ENCODE measurements around the gene MRC1. TPM values are rescaled to one million over a fixed set of nuclear protein-coding genes. Genes with fewer than 3 reads are reported as not detected.

The MRC1 gene
- total and polyA plus RNA-seq, 9 donors, result 10.3 to 18.6 (median 13.4) TPM

DNA sequence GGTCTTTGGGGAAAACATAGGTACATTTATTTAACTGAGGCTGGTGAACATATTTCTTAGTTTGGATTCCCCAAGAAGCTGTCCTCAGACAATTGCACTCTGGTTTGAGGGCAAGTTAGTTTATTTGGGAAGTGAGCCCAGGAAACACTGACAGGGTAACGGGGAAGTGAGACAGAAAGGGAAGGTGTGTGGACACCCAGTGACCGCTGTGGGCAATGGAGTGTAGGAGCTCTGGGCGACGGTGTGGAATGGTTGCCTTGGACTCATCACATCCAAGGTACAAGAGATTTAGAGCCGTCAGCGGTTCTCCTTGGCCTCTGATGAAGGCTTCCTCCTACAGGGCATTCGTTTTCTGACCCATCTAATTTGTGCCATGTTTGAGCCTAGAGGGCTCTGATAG lies 7.1 kb downstream of the MRC1 start:
- Histone ChIP-seq H3K36me3 (ENCODE audit: control insufficient read depth, insufficient read depth, low read length) (no peaks in the 10 kb centered on the region), H3K9me3 (replicated peaks; ENCODE audit: control insufficient read depth, low read depth, low read length) (no peaks in the 10 kb centered on the region), H3K4me1 (ENCODE audit: control insufficient read depth, insufficient read depth, low read length) (no peaks in the 10 kb centered on the region), H3K27ac (ENCODE audit: low read length) (no peak overlapping the region), H3K27me3 (ENCODE audit: control insufficient read depth, insufficient read depth, low read length) (peaks cover 2% of the 10 kb centered on the region), H3K4me3 (ENCODE audit: low read length) (no peak overlapping the region)
- 82% methylated on average over 7 of the region's 7 CpGs for WGBS (ENCODE audit: insufficient coverage)
- peak; percentile 24 for DNase-seq

DNA sequence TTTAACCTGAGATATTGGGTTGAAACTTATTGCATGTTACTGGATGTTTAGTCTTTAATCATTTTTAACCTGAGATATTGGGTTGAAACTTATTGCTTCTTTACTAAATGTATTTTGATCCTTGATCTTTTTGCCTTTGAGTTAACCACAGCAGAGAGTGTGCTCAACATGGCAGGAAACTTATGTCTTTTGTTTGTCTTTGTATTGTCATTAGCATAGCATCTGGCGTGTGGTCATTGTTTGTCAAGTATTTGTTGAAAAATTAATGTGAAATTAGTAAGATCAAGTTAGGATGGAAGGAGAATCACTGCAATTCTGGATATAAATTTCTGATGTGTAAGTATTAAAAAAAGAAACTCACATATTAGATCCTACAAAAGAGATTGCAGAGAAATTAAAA lies 8.2 kb downstream of the MRC1 start:
- no peak overlapping the region for H3K4me3 ChIP-seq (ENCODE audit: low read length)
- H3K9me3 ChIP-seq (replicated peaks; ENCODE audit: control insufficient read depth, low read depth, low read length), result no peaks in the 10 kb centered on the region
- no peak overlapping the region for H3K27ac ChIP-seq (ENCODE audit: low read length)
- DNase-seq, result no peak
- H3K27me3 ChIP-seq (ENCODE audit: control insufficient read depth, insufficient read depth, low read length), result peaks cover 2% of the 10 kb centered on the region
- no peaks in the 10 kb centered on the region for H3K36me3 ChIP-seq (ENCODE audit: control insufficient read depth, insufficient read depth, low read length)
- no peaks in the 10 kb centered on the region for H3K4me1 ChIP-seq (ENCODE audit: control insufficient read depth, insufficient read depth, low read length)
- WGBS (ENCODE audit: insufficient coverage), result no CpG with 5 or more reads among the region's 1 CpG

DNA sequence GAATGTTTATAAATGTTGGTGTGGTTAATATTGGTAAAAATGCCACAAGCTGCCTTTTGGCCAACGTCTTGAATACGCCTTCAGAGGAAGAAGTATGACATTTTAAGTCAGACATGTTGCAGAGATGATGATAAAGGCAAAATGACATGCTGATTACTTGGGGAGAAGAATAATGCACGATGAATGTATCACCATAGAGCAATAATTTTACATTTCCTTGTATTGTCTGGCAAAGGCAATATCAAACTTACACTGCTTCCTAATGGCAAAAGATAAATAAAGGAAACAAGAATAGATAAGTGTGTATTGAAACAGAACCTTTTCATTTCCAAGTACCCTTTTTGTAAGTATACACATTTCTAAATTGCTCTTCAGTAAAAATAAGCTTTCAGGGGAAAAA lies 8.6 kb downstream of the MRC1 start:
- H3K36me3 ChIP-seq (ENCODE audit: control insufficient read depth, insufficient read depth, low read length), result no peaks in the 10 kb centered on the region
- H3K4me3 ChIP-seq (ENCODE audit: low read length), result no peak overlapping the region
- no peaks in the 10 kb centered on the region for H3K4me1 ChIP-seq (ENCODE audit: control insufficient read depth, insufficient read depth, low read length)
- no peaks in the 10 kb centered on the region for H3K9me3 ChIP-seq (replicated peaks; ENCODE audit: control insufficient read depth, low read depth, low read length)
- 69% methylated on average over 2 of the region's 3 CpGs for WGBS (ENCODE audit: insufficient coverage)
- peaks cover 2% of the 10 kb centered on the region for H3K27me3 ChIP-seq (ENCODE audit: control insufficient read depth, insufficient read depth, low read length)
- no peak for DNase-seq
- H3K27ac ChIP-seq (ENCODE audit: low read length), result no peak overlapping the region

DNA sequence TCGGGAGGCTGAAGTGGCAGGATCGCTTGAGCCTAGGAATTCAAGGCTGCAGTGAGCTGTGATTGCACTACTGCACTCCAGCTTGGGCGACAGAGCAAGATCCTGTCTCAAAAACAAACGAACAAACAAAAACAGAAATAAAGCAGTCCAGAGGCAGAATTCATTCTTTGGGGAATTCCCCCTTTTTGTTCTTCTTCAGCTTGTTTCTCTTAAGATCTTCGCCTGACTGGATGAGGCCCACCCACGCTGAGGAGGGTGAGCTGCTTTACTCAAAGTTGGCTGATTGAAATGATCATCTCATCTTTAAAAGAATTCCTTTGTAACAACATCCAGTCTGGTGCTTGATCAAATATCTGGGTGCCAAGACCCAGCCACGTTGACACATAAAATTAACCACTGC lies 10.7 kb downstream of the MRC1 start:
- Histone ChIP-seq H3K4me3 (ENCODE audit: low read length) (no peak overlapping the region), H3K27me3 (ENCODE audit: control insufficient read depth, insufficient read depth, low read length) (peaks cover 2% of the 10 kb centered on the region), H3K4me1 (ENCODE audit: control insufficient read depth, insufficient read depth, low read length) (no peaks in the 10 kb centered on the region), H3K9me3 (replicated peaks; ENCODE audit: control insufficient read depth, low read depth, low read length) (no peaks in the 10 kb centered on the region), H3K27ac (ENCODE audit: low read length) (no peak overlapping the region), H3K36me3 (ENCODE audit: control insufficient read depth, insufficient read depth, low read length) (no peaks in the 10 kb centered on the region)
- WGBS (ENCODE audit: insufficient coverage), result 89% methylated on average over 3 of the region's 7 CpGs
- no peak for DNase-seq

DNA sequence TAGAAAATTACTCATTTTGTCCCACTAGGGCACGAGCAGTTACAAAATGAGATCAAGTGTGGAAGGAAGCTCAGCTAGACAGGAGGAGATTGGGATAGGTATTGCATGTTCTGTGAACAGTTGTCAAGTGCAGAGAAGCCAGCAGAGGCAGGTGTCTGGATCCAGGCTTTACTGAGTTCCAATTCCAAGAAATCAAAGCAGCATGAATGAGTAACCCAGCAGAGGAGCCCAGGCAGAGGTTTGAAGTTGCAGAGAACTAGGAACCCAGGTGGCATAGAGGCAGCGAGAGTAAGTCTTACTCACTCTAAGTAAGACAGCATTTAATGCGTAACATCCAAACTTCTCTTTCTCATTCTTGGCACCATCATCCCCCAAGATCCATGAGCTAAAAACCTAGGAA lies 11.8 kb downstream of the MRC1 start:
- no peak for DNase-seq
- H3K4me3 ChIP-seq (ENCODE audit: low read length), result no peak overlapping the region
- H3K27me3 ChIP-seq (ENCODE audit: control insufficient read depth, insufficient read depth, low read length), result peaks cover 2% of the 10 kb centered on the region
- no peak overlapping the region for H3K27ac ChIP-seq (ENCODE audit: low read length)
- H3K9me3 ChIP-seq (replicated peaks; ENCODE audit: control insufficient read depth, low read depth, low read length), result no peaks in the 10 kb centered on the region
- 63% methylated on average over 2 of the region's 3 CpGs for WGBS (ENCODE audit: insufficient coverage)
- H3K4me1 ChIP-seq (ENCODE audit: control insufficient read depth, insufficient read depth, low read length), result no peaks in the 10 kb centered on the region
- H3K36me3 ChIP-seq (ENCODE audit: control insufficient read depth, insufficient read depth, low read length), result no peaks in the 10 kb centered on the region

DNA sequence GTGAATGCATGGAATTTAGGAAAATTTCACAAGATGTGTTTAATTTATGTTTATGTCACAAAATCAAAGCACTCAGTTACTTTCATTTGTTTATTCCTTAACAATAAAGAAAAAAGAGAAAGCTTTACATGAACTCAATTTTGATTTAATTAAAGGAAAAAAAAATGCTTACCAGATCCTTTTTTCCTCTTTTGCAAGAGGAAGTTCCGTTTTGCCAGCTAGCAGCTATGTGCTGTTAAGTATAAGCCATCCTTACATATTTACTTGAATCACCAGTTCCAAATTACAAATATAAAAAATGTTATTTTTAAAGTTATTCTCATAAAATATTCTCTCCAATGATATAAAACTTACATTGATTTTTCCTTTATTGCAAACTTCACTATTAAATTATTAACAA lies 12.7 kb downstream of the MRC1 start:
- Histone ChIP-seq H3K27me3 (ENCODE audit: control insufficient read depth, insufficient read depth, low read length) (peaks cover 2% of the 10 kb centered on the region), H3K27ac (ENCODE audit: low read length) (no peak overlapping the region), H3K9me3 (replicated peaks; ENCODE audit: control insufficient read depth, low read depth, low read length) (no peaks in the 10 kb centered on the region), H3K36me3 (ENCODE audit: control insufficient read depth, insufficient read depth, low read length) (no peaks in the 10 kb centered on the region), H3K4me1 (ENCODE audit: control insufficient read depth, insufficient read depth, low read length) (no peaks in the 10 kb centered on the region), H3K4me3 (ENCODE audit: low read length) (no peak overlapping the region)
- DNase-seq, result no peak
- WGBS (ENCODE audit: insufficient coverage), result no CpG with 5 or more reads among the region's 1 CpG

DNA sequence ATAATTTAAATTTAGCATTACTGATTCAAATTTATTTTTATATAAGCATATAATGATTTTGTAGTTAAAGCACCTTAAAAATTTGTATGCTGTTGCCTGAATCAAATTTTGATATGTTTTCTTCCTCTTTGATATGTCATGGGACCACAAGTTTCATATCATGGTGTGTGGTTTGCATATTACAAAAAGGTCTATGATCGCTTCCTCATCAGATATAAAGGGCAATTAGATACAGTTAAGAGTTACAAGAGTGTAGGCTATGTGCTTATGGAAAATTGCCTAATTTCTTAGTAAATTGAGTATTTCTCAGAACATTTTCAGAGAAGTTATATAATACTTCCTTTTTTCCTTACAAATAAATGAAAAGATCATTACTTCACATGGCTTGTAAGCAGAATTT lies 22.2 kb downstream of the MRC1 start:
- Histone ChIP-seq H3K4me3 (ENCODE audit: low read length) (no peak overlapping the region), H3K36me3 (ENCODE audit: control insufficient read depth, insufficient read depth, low read length) (no peaks in the 10 kb centered on the region), H3K4me1 (ENCODE audit: control insufficient read depth, insufficient read depth, low read length) (no peaks in the 10 kb centered on the region), H3K9me3 (replicated peaks; ENCODE audit: control insufficient read depth, low read depth, low read length) (no peaks in the 10 kb centered on the region), H3K27me3 (ENCODE audit: control insufficient read depth, insufficient read depth, low read length) (no peaks in the 10 kb centered on the region), H3K27ac (ENCODE audit: low read length) (no peak overlapping the region)
- no CpG with 5 or more reads among the region's 1 CpG for WGBS (ENCODE audit: insufficient coverage)
- DNase-seq, result no peak

DNA sequence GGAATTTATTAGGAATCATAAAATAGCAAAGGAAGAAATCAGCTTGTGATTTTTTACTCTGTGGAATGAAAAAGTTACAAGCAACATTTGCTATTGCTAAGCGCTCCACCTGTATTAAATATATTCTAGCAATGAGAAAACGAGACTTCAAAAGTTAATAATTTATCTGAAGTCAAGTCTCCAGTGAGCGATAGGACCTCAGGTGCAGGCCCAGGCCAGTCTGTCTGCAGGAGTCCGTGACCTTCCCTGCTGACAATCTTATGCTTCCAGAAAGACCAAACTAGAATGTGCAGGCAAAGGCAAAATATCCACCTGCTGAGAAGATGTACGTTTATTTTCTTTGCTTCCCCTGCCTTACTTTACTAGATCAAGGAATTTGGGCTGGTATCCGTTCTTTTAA lies 22.7 kb downstream of the MRC1 start:
- DNase-seq, result no peak
- Histone ChIP-seq H3K9me3 (replicated peaks; ENCODE audit: control insufficient read depth, low read depth, low read length) (no peaks in the 10 kb centered on the region), H3K4me3 (ENCODE audit: low read length) (no peak overlapping the region), H3K27ac (ENCODE audit: low read length) (no peak overlapping the region), H3K36me3 (ENCODE audit: control insufficient read depth, insufficient read depth, low read length) (no peaks in the 10 kb centered on the region), H3K4me1 (ENCODE audit: control insufficient read depth, insufficient read depth, low read length) (no peaks in the 10 kb centered on the region), H3K27me3 (ENCODE audit: control insufficient read depth, insufficient read depth, low read length) (no peaks in the 10 kb centered on the region)
- 84% methylated on average over 3 of the region's 6 CpGs for WGBS (ENCODE audit: insufficient coverage)

DNA sequence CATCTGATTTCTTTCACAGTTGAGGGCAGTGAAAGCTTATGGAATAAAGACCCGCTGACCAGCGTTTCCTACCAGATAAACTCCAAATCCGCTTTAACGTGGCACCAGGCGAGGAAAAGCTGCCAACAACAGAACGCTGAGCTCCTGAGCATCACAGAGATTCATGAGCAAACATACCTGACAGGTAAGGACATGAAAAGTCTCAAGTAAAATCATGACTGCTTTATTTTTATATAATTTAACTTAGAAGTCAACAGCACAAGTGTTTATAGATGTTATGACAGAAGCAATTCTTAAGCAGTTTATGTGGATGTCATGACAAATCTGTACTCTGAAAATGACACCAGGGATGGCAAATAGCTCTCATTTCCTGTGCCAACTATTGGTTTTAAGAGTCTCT lies 24.5 kb downstream of the MRC1 start:
- Histone ChIP-seq H3K27ac (ENCODE audit: low read length) (no peak overlapping the region), H3K4me3 (ENCODE audit: low read length) (no peak overlapping the region), H3K27me3 (ENCODE audit: control insufficient read depth, insufficient read depth, low read length) (no peaks in the 10 kb centered on the region), H3K36me3 (ENCODE audit: control insufficient read depth, insufficient read depth, low read length) (no peaks in the 10 kb centered on the region), H3K9me3 (replicated peaks; ENCODE audit: control insufficient read depth, low read depth, low read length) (no peaks in the 10 kb centered on the region), H3K4me1 (ENCODE audit: control insufficient read depth, insufficient read depth, low read length) (peaks cover 3% of the 10 kb centered on the region)
- no peak for DNase-seq
- 87% methylated on average over 4 of the region's 6 CpGs for WGBS (ENCODE audit: insufficient coverage)

DNA sequence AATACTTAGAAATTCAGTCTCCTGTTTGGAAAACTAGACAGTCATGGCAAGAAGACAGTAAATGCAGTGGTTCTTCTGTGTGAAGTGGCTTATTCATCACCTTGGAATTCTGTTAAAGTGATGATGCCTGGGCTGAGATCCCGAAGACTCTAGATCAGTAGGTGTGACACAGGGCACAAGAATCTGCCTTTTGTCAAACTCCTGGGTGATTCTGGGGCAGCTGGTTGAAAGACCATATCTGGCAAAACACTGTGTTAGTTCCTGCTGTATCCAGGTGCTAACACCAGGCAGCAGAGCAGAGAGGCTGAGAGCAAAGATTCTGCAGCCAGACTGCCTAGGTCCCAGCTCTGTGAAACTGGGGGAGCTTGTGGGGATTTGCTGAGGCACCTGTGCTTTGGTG lies 26.5 kb downstream of the MRC1 start:
- Histone ChIP-seq H3K27me3 (ENCODE audit: control insufficient read depth, insufficient read depth, low read length) (no peaks in the 10 kb centered on the region), H3K36me3 (ENCODE audit: control insufficient read depth, insufficient read depth, low read length) (no peaks in the 10 kb centered on the region), H3K27ac (ENCODE audit: low read length) (no peak overlapping the region), H3K4me1 (ENCODE audit: control insufficient read depth, insufficient read depth, low read length) (peaks cover 3% of the 10 kb centered on the region), H3K9me3 (replicated peaks; ENCODE audit: control insufficient read depth, low read depth, low read length) (no peaks in the 10 kb centered on the region), H3K4me3 (ENCODE audit: low read length) (no peak overlapping the region)
- WGBS (ENCODE audit: insufficient coverage), result 38% methylated on average over 1 of the region's 1 CpG
- DNase-seq, result no peak

DNA sequence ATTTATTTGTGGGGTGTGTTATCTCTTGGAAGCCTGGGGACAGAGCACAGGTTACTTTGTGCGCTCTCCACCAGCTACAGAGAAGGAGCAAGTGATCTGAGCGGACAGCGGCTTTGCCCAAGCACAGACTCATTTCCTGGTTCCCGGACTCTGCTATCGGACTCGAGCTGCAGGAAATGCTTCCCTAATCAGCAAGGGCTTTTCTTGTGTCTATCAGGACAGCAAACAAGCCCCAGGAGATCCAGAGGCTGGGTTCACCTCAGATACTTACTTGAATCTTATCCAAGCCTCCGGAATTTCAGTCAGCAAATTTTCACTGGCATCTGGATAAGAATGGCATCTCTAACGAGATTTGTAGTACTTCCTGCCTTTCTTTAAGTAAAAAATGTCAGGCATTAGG lies 27.8 kb downstream of the MRC1 start:
- no peak overlapping the region for H3K4me3 ChIP-seq (ENCODE audit: low read length)

More for the DNA sequence above, 27.8 kb downstream of the MRC1 start:
- DNase-seq, result peak; percentile 36
- H3K36me3 ChIP-seq (ENCODE audit: control insufficient read depth, insufficient read depth, low read length), result no peaks in the 10 kb centered on the region
- H3K27me3 ChIP-seq (ENCODE audit: control insufficient read depth, insufficient read depth, low read length), result no peaks in the 10 kb centered on the region
- H3K9me3 ChIP-seq (replicated peaks; ENCODE audit: control insufficient read depth, low read depth, low read length), result no peaks in the 10 kb centered on the region
- peaks cover 3% of the 10 kb centered on the region for H3K4me1 ChIP-seq (ENCODE audit: control insufficient read depth, insufficient read depth, low read length)
- no peak overlapping the region for H3K27ac ChIP-seq (ENCODE audit: low read length)
- WGBS (ENCODE audit: insufficient coverage), result 6% methylated on average over 6 of the region's 8 CpGs

All from muscle of leg (tissue), 11 donors.